ENCODE results near the gene TRIM66. TPM values are rescaled to one million over a fixed set of nuclear protein-coding genes. Genes with fewer than 3 reads are reported as not detected.
A peak's percentile ranks its signal among the peaks of the same experiment; 100 is the strongest.

TRIM66 gene
- total and polyA plus RNA-seq, 4 donors: 1.6 to 14.3 (median 2.5) TPM

GRCh38 chr11:8723711-8724110 is 41.2 kb upstream of the TRIM66 start:
- Histone ChIP-seq H3K9me3 (ENCODE audit: control insufficient read depth in 4 of 4, low read length in 3 of 4) (no peaks in the 10 kb centered on the region), H3K27ac (ENCODE audit: low read depth in 1 of 2, low read length in 2 of 2) (no peak overlapping the region), H3K4me3 (ENCODE audit: low read depth in 1 of 3, low read length in 3 of 3) (no peak overlapping the region), H3K36me3 (ENCODE audit: control insufficient read depth in 4 of 4, insufficient read depth in 3 of 4, low read depth in 1 of 4, low read length in 3 of 4) (peaks cover 0 to 8% (median 5%) of the 10 kb centered on the region in 4 donors), H3K27me3 (ENCODE audit: control insufficient read depth in 4 of 4, insufficient read depth in 4 of 4, low read length in 3 of 4) (no peaks in the 10 kb centered on the region), H3K9ac (ENCODE audit: low read depth in 1 of 2, low read length in 2 of 2) (no peak overlapping the region), H3K4me1 (ENCODE audit: control insufficient read depth in 4 of 4, insufficient read depth in 4 of 4, low read length in 3 of 4) (peaks cover 7 to 45% (median 39%) of the 10 kb centered on the region in 4 donors)
- no peak for DNase-seq (ENCODE audit: low spot score)
- 93% methylated on average over 7 of the region's 7 CpGs for whole genome bisulfite sequencing
- TF ChIP-seq ZBTB33 (IDR thresholded peaks at IDR 0.05) (no peak), RXRA (IDR thresholded peaks at IDR 0.05) (no peak), HNF4A (conservative IDR thresholded peaks at IDR 0.05) (no peak), TAF1 (conservative IDR thresholded peaks at IDR 0.05) (no peak), YY1 (IDR thresholded peaks at IDR 0.05) (no peak), RAD21 (IDR thresholded peaks at IDR 0.05) (no peak), HNF4G (IDR thresholded peaks at IDR 0.05) (no peak), ATF3 (IDR thresholded peaks at IDR 0.05) (no peak), FOXA2 (IDR thresholded peaks at IDR 0.05) (no peak), JUND (IDR thresholded peaks at IDR 0.05) (no peak), REST (IDR thresholded peaks at IDR 0.05) (no peak), FOXA1 (IDR thresholded peaks at IDR 0.05) (no peak), GABPA (IDR thresholded peaks at IDR 0.05 in 1 of 2, conservative IDR thresholded peaks at IDR 0.05 in 1 of 2) (no peak), EGR1 (IDR thresholded peaks at IDR 0.05; ENCODE audit: low read depth in 2 of 2) (no peak), NR2F2 (IDR thresholded peaks at IDR 0.05) (no peak)

- peak overlapping the region in 1 of 2 donors; percentile 62 for H3K27ac ChIP-seq (ENCODE audit: low read depth in 1 of 2, low read length in 2 of 2)
- peaks cover 0 to 8% (median 5%) of the 10 kb centered on the region in 4 donors for H3K36me3 ChIP-seq (ENCODE audit: control insufficient read depth in 4 of 4, insufficient read depth in 3 of 4, low read depth in 1 of 4, low read length in 3 of 4)
- no peak for DNase-seq (ENCODE audit: low spot score)
- H3K27me3 ChIP-seq (ENCODE audit: control insufficient read depth in 4 of 4, insufficient read depth in 4 of 4, low read length in 3 of 4): no peaks in the 10 kb centered on the region
- H3K4me3 ChIP-seq (ENCODE audit: low read depth in 1 of 3, low read length in 3 of 3): no peak overlapping the region
- H3K9ac ChIP-seq (ENCODE audit: low read depth in 1 of 2, low read length in 2 of 2): no peak overlapping the region
- no peaks in the 10 kb centered on the region for H3K9me3 ChIP-seq (ENCODE audit: control insufficient read depth in 4 of 4, low read length in 3 of 4)
- WGBS: 91% methylated on average over 3 of the region's 3 CpGs
- TF ChIP-seq TAF1 (conservative IDR thresholded peaks at IDR 0.05) (no peak), FOXA2 (IDR thresholded peaks at IDR 0.05) (no peak), JUND (IDR thresholded peaks at IDR 0.05) (no peak), RAD21 (IDR thresholded peaks at IDR 0.05) (no peak), SP1 (IDR thresholded peaks at IDR 0.05) (no peak), HNF4A (conservative IDR thresholded peaks at IDR 0.05) (no peak), EGR1 (IDR thresholded peaks at IDR 0.05; ENCODE audit: low read depth in 2 of 2) (no peak), ZBTB33 (IDR thresholded peaks at IDR 0.05) (no peak), YY1 (IDR thresholded peaks at IDR 0.05) (no peak), FOXA1 (IDR thresholded peaks at IDR 0.05) (no peak), RXRA (IDR thresholded peaks at IDR 0.05) (no peak), HNF4G (IDR thresholded peaks at IDR 0.05) (no peak)
- H3K4me1 ChIP-seq (ENCODE audit: control insufficient read depth in 4 of 4, insufficient read depth in 4 of 4, low read length in 3 of 4): peaks cover 7 to 48% (median 43%) of the 10 kb centered on the region in 4 donors
Measured at GRCh38 chr11:8722809-8723208, 40.3 kb upstream of the TRIM66 start.

Measured in liver (tissue), 9 donors.